GM21526 (cell line): ENCODE data around the gene NCBP2.

Experiments
- ATAC-seq: cut with Tn5 transposase; IDR thresholded peaks from one replicate; pipeline ENCODE4 v1.9.1; 2021; ENCODE audit warnings: moderate library complexity; ENCODE audit not compliant: unreplicated experiment, low FRiP score

NCBP2 gene

DNA sequence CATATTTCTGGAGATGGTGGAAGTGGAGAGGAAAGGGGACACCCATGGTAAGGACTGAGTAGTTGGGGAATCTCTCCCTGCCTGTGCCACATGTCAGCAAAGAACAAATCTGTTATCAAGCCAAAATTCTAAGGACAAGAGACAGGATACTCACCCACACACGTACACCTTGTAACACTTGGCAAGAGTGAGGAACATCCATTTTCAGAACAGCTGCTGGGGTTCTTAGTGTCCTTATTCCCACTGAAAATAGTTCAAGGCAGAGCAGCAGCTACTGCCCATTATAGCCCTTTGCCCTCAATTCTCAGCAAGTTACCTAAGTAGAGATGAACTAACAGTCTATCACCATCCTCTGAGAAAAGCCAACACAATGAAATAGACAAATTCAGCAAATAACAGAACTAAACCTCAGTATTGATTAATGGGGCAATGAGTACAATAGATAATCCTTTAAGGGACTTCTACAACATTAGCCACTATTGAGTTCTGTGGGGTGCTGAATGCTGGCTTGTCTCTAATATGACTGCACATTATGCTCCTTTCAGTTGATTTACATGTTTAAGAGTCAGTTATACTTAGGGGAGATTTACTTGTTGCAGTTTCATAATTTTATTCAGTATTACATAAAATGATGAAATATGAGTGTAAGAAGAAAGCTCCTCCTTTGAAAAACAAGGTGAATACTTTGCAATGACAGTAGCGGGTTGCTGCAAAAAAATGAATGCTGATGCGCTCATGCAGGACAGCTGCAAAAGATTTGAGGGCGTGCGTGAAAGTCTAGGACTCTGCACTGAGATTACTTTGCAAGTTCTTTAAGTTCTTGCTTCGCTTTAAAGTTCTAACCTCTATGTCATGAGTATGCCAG lies 52.3 kb downstream of the NCBP2 start:
- ATAC-seq, result no peak

DNA sequence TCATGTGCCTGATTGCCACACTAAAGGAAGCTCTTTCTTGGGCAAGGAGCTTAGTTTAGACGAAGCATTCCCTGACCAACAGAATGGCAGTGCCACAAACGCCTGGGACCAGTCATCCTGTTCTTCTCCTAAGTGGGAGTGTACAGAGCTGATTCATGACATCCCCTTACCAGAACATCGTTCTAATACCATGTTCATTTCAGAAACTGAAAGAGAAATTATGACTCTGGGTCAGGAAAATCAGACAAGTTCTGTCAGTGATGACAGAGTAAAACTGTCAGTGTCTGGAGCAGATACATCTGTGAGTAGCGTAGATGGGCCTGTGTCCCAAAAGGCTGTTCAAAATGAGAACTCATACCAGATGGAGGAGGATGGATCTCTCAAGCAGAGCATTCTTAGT lies 56.2 kb downstream of the NCBP2 start:
- ATAC-seq, result no peak
